ENCODE results near the gene ADM5.

Gene ADM5

DNA sequence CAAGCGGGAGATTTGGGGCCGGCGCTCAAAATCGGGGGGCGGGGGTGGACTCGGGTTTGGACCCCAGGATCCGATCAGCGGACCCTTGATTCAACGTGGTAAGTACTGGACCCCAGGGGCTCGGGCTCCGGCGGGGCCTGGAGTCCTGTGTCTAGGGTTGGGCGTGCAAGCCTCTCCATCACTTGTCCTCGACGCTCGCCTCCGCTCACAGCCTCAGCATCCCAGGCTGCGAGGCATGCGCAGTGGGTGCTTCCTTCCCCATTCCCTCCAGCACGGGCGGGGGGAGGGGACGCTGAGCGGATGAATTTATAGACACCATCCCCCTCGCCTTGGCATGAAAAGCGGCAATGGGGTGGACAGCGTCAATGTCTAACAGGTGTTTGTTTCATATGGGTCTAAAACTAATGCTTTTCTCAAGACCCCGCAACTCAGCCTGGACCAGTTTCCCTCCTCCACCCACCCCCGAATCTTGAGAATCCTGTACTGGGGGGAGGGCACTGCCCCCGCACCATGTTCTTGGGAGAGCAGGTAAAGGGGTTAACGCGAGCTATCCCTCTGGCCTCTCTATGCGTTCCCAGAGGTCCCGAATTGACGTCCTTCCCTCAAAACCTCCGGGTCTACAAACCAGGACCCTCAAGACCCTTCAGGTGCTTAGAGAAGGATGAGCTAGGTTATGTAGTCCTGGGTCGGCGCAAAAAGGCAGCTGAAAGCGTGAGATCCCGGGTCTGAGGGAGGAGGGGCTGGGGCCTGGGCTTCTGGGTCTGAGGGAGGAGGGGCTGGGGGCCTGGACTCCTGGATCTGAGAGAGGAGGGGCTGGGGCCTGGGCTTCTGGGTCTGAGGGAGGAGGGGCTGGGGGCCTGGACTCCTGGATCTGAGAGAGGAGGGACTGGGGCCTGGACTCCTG is 2.1 kb downstream of the ADM5 start:
- Histone ChIP-seq H3K9me3 (ENCODE audit: control insufficient read depth, insufficient read depth, low read length) (no peaks in the 10 kb centered on the region), H3K4me3 (ENCODE audit: low read depth, low read length) (peak overlapping the region; percentile 63), H3K27ac (ENCODE audit: low read depth, low read length) (peak overlapping the region; percentile 79), H3K4me1 (ENCODE audit: control insufficient read depth, insufficient read depth, low read length) (peaks cover 12% of the 10 kb centered on the region), H3K9ac (ENCODE audit: low read depth, low read length) (no peak overlapping the region), H3K36me3 (ENCODE audit: control insufficient read depth, insufficient read depth, low read length) (peaks cover 25% of the 10 kb centered on the region), H3K27me3 (ENCODE audit: control insufficient read depth, insufficient read depth, low read length) (no peaks in the 10 kb centered on the region)

- peaks cover 20% of the 10 kb centered on the region for H3K36me3 ChIP-seq (ENCODE audit: control insufficient read depth, insufficient read depth, low read length)
- H3K9me3 ChIP-seq (ENCODE audit: control insufficient read depth, insufficient read depth, low read length) = no peaks in the 10 kb centered on the region
- no peak overlapping the region for H3K9ac ChIP-seq (ENCODE audit: low read depth, low read length)
- peaks cover 12% of the 10 kb centered on the region for H3K4me1 ChIP-seq (ENCODE audit: control insufficient read depth, insufficient read depth, low read length)
- H3K4me3 ChIP-seq (ENCODE audit: low read depth, low read length) = no peak overlapping the region
- no peaks in the 10 kb centered on the region for H3K27me3 ChIP-seq (ENCODE audit: control insufficient read depth, insufficient read depth, low read length)
- no peak overlapping the region for H3K27ac ChIP-seq (ENCODE audit: low read depth, low read length)
Observed at GRCh38 chr19:49692147-49692506, 2.7 kb downstream of the ADM5 start.

DNA sequence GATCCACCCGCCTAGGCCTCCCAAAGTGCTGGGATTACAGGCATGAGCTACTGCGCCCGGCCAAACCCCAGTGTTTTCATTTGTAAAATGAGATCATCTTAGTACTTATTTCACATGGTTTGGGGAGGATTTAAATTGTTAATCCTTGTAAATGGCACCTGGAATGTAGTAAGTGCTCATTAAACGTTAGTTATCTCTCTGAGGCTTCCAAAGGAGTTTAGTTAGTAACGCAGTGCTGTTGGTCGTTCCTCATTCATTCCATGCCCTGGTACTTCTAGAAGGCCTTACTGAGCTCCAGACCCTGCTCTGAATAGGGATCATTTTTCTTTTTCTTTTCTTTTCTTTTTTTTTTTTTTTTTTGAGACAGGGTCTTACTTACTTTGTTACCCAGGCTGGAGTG is 6.7 kb downstream of the ADM5 start:
- H3K36me3 ChIP-seq (ENCODE audit: control insufficient read depth, insufficient read depth, low read length) = no peaks in the 10 kb centered on the region
- H3K4me1 ChIP-seq (ENCODE audit: control insufficient read depth, insufficient read depth, low read length) = peaks cover 5% of the 10 kb centered on the region; the same call in 1 of the 2 replicates
- H3K27ac ChIP-seq (ENCODE audit: low read depth, low read length) = no peak overlapping the region
- H3K4me3 ChIP-seq (ENCODE audit: low read depth, low read length) = no peak overlapping the region
- H3K9ac ChIP-seq (ENCODE audit: low read depth, low read length) = no peak overlapping the region
- H3K27me3 ChIP-seq (ENCODE audit: control insufficient read depth, insufficient read depth, low read length) = no peaks in the 10 kb centered on the region; the same call in 1 of the 2 replicates
- H3K9me3 ChIP-seq (ENCODE audit: control insufficient read depth, insufficient read depth, low read length) = no peaks in the 10 kb centered on the region

GRCh38 chr19:49696865-49697264 is 7.5 kb downstream of the ADM5 start:
- Histone ChIP-seq H3K27me3 (ENCODE audit: control insufficient read depth, insufficient read depth, low read length) (no peaks in the 10 kb centered on the region; the same call in 1 of the 2 replicates), H3K27ac (ENCODE audit: low read depth, low read length) (no peak overlapping the region), H3K36me3 (ENCODE audit: control insufficient read depth, insufficient read depth, low read length) (no peaks in the 10 kb centered on the region), H3K4me3 (ENCODE audit: low read depth, low read length) (no peak overlapping the region), H3K9me3 (ENCODE audit: control insufficient read depth, insufficient read depth, low read length) (no peaks in the 10 kb centered on the region), H3K9ac (ENCODE audit: low read depth, low read length) (no peak overlapping the region), H3K4me1 (ENCODE audit: control insufficient read depth, insufficient read depth, low read length) (no peaks in the 10 kb centered on the region)

DNA sequence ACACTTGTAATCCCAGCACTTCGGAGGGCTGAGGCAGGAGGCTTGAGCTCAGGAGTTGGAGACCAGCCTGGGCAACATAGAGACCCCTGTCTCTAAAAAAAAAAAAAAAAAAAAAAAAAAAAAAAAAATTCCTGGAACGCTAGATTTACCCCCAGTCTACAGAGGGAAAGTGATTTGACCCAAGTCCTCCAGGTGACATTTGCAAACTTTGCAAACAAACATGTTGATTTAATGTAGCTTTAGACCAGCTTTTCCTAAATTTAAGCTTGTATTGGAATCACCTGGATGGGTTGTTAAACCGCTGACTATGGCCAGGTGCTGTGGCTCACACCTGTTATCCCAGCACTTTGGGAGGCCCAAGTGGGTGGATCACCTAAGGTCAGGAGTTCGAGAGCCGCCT is 10.0 kb downstream of the ADM5 start:
- Histone ChIP-seq H3K36me3 (ENCODE audit: control insufficient read depth, insufficient read depth, low read length) (no peaks in the 10 kb centered on the region), H3K4me3 (ENCODE audit: low read depth, low read length) (no peak overlapping the region), H3K27me3 (ENCODE audit: control insufficient read depth, insufficient read depth, low read length) (no peaks in the 10 kb centered on the region; the same call in 1 of the 2 replicates), H3K9ac (ENCODE audit: low read depth, low read length) (no peak overlapping the region), H3K4me1 (ENCODE audit: control insufficient read depth, insufficient read depth, low read length) (no peaks in the 10 kb centered on the region), H3K9me3 (ENCODE audit: control insufficient read depth, insufficient read depth, low read length) (no peaks in the 10 kb centered on the region), H3K27ac (ENCODE audit: low read depth, low read length) (no peak overlapping the region)

- Histone ChIP-seq H3K4me1 (ENCODE audit: control insufficient read depth, insufficient read depth, low read length) (no peaks in the 10 kb centered on the region), H3K27ac (ENCODE audit: low read depth, low read length) (no peak overlapping the region), H3K4me3 (ENCODE audit: low read depth, low read length) (no peak overlapping the region), H3K9ac (ENCODE audit: low read depth, low read length) (no peak overlapping the region), H3K27me3 (ENCODE audit: control insufficient read depth, insufficient read depth, low read length) (no peaks in the 10 kb centered on the region; the same call in 1 of the 2 replicates), H3K36me3 (ENCODE audit: control insufficient read depth, insufficient read depth, low read length) (0 out of 2 replicates have a peak, but pooled peaks cover 2% of the 10 kb centered on the region), H3K9me3 (ENCODE audit: control insufficient read depth, insufficient read depth, low read length) (no peaks in the 10 kb centered on the region)
Observed at GRCh38 chr19:49700563-49700962, 11.2 kb downstream of the ADM5 start.

- Histone ChIP-seq H3K9me3 (ENCODE audit: control insufficient read depth, insufficient read depth, low read length) (no peaks in the 10 kb centered on the region), H3K4me3 (ENCODE audit: low read depth, low read length) (peak overlapping the region; percentile 50; the same call in 1 of the 2 replicates), H3K36me3 (ENCODE audit: control insufficient read depth, insufficient read depth, low read length) (0 out of 2 replicates have a peak, but pooled peaks cover 2% of the 10 kb centered on the region), H3K27me3 (ENCODE audit: control insufficient read depth, insufficient read depth, low read length) (no peaks in the 10 kb centered on the region; the same call in 1 of the 2 replicates), H3K9ac (ENCODE audit: low read depth, low read length) (no peak overlapping the region), H3K4me1 (ENCODE audit: control insufficient read depth, insufficient read depth, low read length) (no peaks in the 10 kb centered on the region), H3K27ac (ENCODE audit: low read depth, low read length) (no peak overlapping the region)
Observed at GRCh38 chr19:49701271-49701786, 11.9 kb downstream of the ADM5 start.

- Histone ChIP-seq H3K9ac (ENCODE audit: low read depth, low read length) (no peak overlapping the region), H3K4me1 (ENCODE audit: control insufficient read depth, insufficient read depth, low read length) (no peaks in the 10 kb centered on the region), H3K9me3 (ENCODE audit: control insufficient read depth, insufficient read depth, low read length) (no peaks in the 10 kb centered on the region), H3K27ac (ENCODE audit: low read depth, low read length) (no peak overlapping the region), H3K4me3 (ENCODE audit: low read depth, low read length) (no peak overlapping the region), H3K36me3 (ENCODE audit: control insufficient read depth, insufficient read depth, low read length) (0 out of 2 replicates have a peak, but pooled peaks cover 2% of the 10 kb centered on the region), H3K27me3 (ENCODE audit: control insufficient read depth, insufficient read depth, low read length) (no peaks in the 10 kb centered on the region; the same call in 1 of the 2 replicates)
Observed at GRCh38 chr19:49704888-49705642, 15.7 kb downstream of the ADM5 start.

DNA sequence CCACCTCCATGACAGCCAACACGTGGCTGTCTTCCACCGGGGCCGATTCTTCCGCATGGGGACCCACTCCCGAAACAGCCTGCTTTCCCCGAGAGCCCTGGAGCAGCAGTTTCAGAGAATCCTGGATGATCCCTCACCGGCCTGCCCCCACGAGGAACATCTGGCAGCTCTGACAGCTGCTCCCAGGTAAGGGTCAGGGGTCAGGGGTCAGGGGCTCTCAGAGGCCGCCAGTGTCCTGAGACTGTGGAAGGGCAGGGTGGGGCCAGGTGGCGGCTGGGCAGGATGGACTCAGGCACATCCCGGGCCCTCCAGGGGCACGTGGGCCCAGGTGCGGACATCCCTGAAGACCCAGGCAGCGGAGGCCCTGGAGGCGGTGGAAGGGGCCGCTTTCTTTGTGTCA is 16.5 kb downstream of the ADM5 start:
- H3K9ac ChIP-seq (ENCODE audit: low read depth, low read length) = no peak overlapping the region
- H3K4me1 ChIP-seq (ENCODE audit: control insufficient read depth, insufficient read depth, low read length) = no peaks in the 10 kb centered on the region
- H3K9me3 ChIP-seq (ENCODE audit: control insufficient read depth, insufficient read depth, low read length) = no peaks in the 10 kb centered on the region
- 0 out of 2 replicates have a peak, but pooled peaks cover 6% of the 10 kb centered on the region for H3K36me3 ChIP-seq (ENCODE audit: control insufficient read depth, insufficient read depth, low read length)
- no peaks in the 10 kb centered on the region for H3K27me3 ChIP-seq (ENCODE audit: control insufficient read depth, insufficient read depth, low read length)
- no peak overlapping the region for H3K4me3 ChIP-seq (ENCODE audit: low read depth, low read length)
- no peak overlapping the region for H3K27ac ChIP-seq (ENCODE audit: low read depth, low read length)

DNA sequence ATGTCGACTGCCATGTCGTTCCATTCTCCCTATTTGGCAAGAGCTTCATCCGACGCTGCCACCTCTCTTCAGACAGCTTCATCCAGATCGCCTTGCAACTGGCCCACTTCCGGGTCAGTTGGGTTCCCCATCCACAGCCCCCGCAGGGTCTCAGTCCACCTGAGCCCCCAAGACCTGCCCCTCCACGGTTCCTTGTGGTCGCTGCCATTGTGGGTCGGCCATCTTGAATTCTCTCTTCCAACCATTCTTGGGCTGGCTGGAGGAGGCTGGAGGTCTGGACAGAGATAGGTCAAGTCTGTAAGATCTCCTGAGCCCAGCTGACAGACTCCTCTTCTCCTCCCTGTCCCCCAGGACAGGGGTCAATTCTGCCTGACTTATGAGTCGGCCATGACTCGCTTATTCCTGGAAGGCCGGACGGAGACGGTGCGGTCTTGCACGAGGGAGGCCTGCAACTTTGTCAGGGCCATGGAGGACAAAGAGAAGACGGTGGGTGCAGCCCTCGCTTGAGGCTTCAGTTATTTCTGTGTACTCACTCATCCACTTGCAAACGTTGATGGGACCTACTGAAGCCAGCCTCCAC is 21.1 kb downstream of the ADM5 start:
- H3K36me3 ChIP-seq (ENCODE audit: control insufficient read depth, insufficient read depth, low read length) = 0 out of 2 replicates have a peak, but pooled peaks cover 5% of the 10 kb centered on the region
- H3K27me3 ChIP-seq (ENCODE audit: control insufficient read depth, insufficient read depth, low read length) = no peaks in the 10 kb centered on the region
- H3K4me3 ChIP-seq (ENCODE audit: low read depth, low read length) = no peak overlapping the region
- no peak overlapping the region for H3K9ac ChIP-seq (ENCODE audit: low read depth, low read length)
- no peak overlapping the region for H3K27ac ChIP-seq (ENCODE audit: low read depth, low read length)
- H3K4me1 ChIP-seq (ENCODE audit: control insufficient read depth, insufficient read depth, low read length) = no peaks in the 10 kb centered on the region
- no peaks in the 10 kb centered on the region for H3K9me3 ChIP-seq (ENCODE audit: control insufficient read depth, insufficient read depth, low read length)
